ENCODE data around the gene LRP2.

The LRP2 gene

DNA sequence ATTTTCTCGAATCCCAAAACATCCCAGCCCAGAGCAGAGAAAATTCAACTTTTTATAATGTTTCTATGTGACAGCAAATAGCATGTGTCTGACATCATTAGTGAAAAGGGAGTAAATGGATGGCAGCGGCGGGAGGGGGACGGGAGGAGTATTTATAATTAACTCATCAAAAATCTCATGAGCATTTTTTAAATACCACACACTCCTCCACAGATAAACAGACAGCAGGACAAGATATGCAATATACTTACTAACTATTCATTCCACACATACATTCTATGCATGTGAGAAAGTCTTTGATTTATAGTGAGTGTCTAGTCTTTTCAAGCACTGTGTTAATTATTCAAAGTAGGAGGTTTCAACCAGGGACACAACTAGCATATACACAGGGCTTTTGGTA is 107.6 kb downstream of the LRP2 start:
- no peaks in the 10 kb centered on the region for H3K4me1 ChIP-seq (ENCODE audit: control insufficient read depth in 1 of 2, insufficient read depth in 2 of 2, low read length in 2 of 2)
- H3K36me3 ChIP-seq (ENCODE audit: control insufficient read depth in 1 of 2, insufficient read depth in 2 of 2, low read length in 2 of 2) = no peaks in the 10 kb centered on the region
- no peaks in the 10 kb centered on the region for H3K9me3 ChIP-seq (ENCODE audit: control insufficient read depth in 1 of 2, low read length in 2 of 2)
- no peak overlapping the region for H3K27ac ChIP-seq (ENCODE audit: low read depth, low read length)
- no peak overlapping the region for H3K4me3 ChIP-seq (ENCODE audit: low read depth in 1 of 2, low read length in 2 of 2)
- no peak overlapping the region for H3K9ac ChIP-seq (ENCODE audit: low read depth in 1 of 2, low read length in 2 of 2)
- peaks cover 0 to 5% of the 10 kb centered on the region in 2 donors for H3K27me3 ChIP-seq (ENCODE audit: control insufficient read depth in 1 of 2, insufficient read depth in 2 of 2, low read length in 2 of 2)

- Histone ChIP-seq H3K27me3 (ENCODE audit: control insufficient read depth in 1 of 2, insufficient read depth in 2 of 2, low read length in 2 of 2) (no peaks in the 10 kb centered on the region), H3K4me1 (ENCODE audit: control insufficient read depth in 1 of 2, insufficient read depth in 2 of 2, low read length in 2 of 2) (no peaks in the 10 kb centered on the region), H3K9me3 (ENCODE audit: control insufficient read depth in 1 of 2, low read length in 2 of 2) (no peaks in the 10 kb centered on the region), H3K27ac (ENCODE audit: low read depth, low read length) (no peak overlapping the region), H3K4me3 (ENCODE audit: low read depth in 1 of 2, low read length in 2 of 2) (no peak overlapping the region), H3K36me3 (ENCODE audit: control insufficient read depth in 1 of 2, insufficient read depth in 2 of 2, low read length in 2 of 2) (no peaks in the 10 kb centered on the region), H3K9ac (ENCODE audit: low read depth in 1 of 2, low read length in 2 of 2) (no peak overlapping the region)
Observed at GRCh38 chr2:169247211-169247610, 115.1 kb downstream of the LRP2 start.

GRCh38 chr2:169240405-169240804 is 121.9 kb downstream of the LRP2 start:
- H3K36me3 ChIP-seq (ENCODE audit: control insufficient read depth in 1 of 2, insufficient read depth in 2 of 2, low read length in 2 of 2) = no peaks in the 10 kb centered on the region
- H3K27me3 ChIP-seq (ENCODE audit: control insufficient read depth in 1 of 2, insufficient read depth in 2 of 2, low read length in 2 of 2) = peaks cover 0 to 4% of the 10 kb centered on the region in 2 donors
- H3K9ac ChIP-seq (ENCODE audit: low read depth in 1 of 2, low read length in 2 of 2) = no peak overlapping the region

DNA sequence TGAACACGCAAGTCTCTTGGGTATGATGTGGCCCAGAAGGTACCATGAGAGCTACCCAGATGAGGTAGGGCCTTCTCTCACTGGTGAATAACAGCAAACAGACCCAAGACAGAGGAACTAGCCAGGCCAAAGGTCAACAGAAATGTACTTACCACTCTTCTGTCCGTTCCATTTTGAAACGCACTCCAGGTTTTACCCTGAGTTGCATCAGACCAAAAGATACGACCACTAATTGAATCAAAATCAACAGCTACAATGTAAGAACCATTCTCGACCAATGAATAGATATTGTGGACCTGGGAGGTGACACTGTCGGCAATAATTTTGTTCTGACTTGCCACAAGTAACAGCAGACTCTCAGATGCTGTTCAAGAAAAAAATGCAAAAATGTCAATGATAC is 124.4 kb downstream of the LRP2 start:
- H3K27ac ChIP-seq (ENCODE audit: low read depth, low read length) = no peak overlapping the region
- no peak overlapping the region for H3K9ac ChIP-seq (ENCODE audit: low read depth in 1 of 2, low read length in 2 of 2)
- H3K4me1 ChIP-seq (ENCODE audit: control insufficient read depth in 1 of 2, insufficient read depth in 2 of 2, low read length in 2 of 2) = no peaks in the 10 kb centered on the region
- no peaks in the 10 kb centered on the region for H3K9me3 ChIP-seq (ENCODE audit: control insufficient read depth in 1 of 2, low read length in 2 of 2)
- H3K27me3 ChIP-seq (ENCODE audit: control insufficient read depth in 1 of 2, insufficient read depth in 2 of 2, low read length in 2 of 2) = peaks cover 0 to 4% of the 10 kb centered on the region in 2 donors
- H3K4me3 ChIP-seq (ENCODE audit: low read depth in 1 of 2, low read length in 2 of 2) = no peak overlapping the region
- H3K36me3 ChIP-seq (ENCODE audit: control insufficient read depth in 1 of 2, insufficient read depth in 2 of 2, low read length in 2 of 2) = no peaks in the 10 kb centered on the region

More at GRCh38 chr2:169240405-169240804, 121.9 kb downstream of the LRP2 start:
- Histone ChIP-seq H3K27ac (ENCODE audit: low read depth, low read length) (no peak overlapping the region), H3K4me3 (ENCODE audit: low read depth in 1 of 2, low read length in 2 of 2) (no peak overlapping the region), H3K4me1 (ENCODE audit: control insufficient read depth in 1 of 2, insufficient read depth in 2 of 2, low read length in 2 of 2) (no peaks in the 10 kb centered on the region), H3K9me3 (ENCODE audit: control insufficient read depth in 1 of 2, low read length in 2 of 2) (no peaks in the 10 kb centered on the region)

- H3K9me3 ChIP-seq (ENCODE audit: control insufficient read depth in 1 of 2, low read length in 2 of 2) = no peaks in the 10 kb centered on the region
- H3K4me3 ChIP-seq (ENCODE audit: low read depth in 1 of 2, low read length in 2 of 2) = no peak overlapping the region
- peaks cover 0 to 4% of the 10 kb centered on the region in 2 donors for H3K27me3 ChIP-seq (ENCODE audit: control insufficient read depth in 1 of 2, insufficient read depth in 2 of 2, low read length in 2 of 2)
- H3K9ac ChIP-seq (ENCODE audit: low read depth in 1 of 2, low read length in 2 of 2) = no peak overlapping the region
- no peaks in the 10 kb centered on the region for H3K4me1 ChIP-seq (ENCODE audit: control insufficient read depth in 1 of 2, insufficient read depth in 2 of 2, low read length in 2 of 2)
- no peaks in the 10 kb centered on the region for H3K36me3 ChIP-seq (ENCODE audit: control insufficient read depth in 1 of 2, insufficient read depth in 2 of 2, low read length in 2 of 2)
- H3K27ac ChIP-seq (ENCODE audit: low read depth, low read length) = no peak overlapping the region
Observed at GRCh38 chr2:169237286-169237685, 125.0 kb downstream of the LRP2 start.

- H3K36me3 ChIP-seq (ENCODE audit: control insufficient read depth in 1 of 2, insufficient read depth in 2 of 2, low read length in 2 of 2) = no peaks in the 10 kb centered on the region
- no peaks in the 10 kb centered on the region for H3K27me3 ChIP-seq (ENCODE audit: control insufficient read depth in 1 of 2, insufficient read depth in 2 of 2, low read length in 2 of 2)
- no peaks in the 10 kb centered on the region for H3K4me1 ChIP-seq (ENCODE audit: control insufficient read depth in 1 of 2, insufficient read depth in 2 of 2, low read length in 2 of 2)
- no peaks in the 10 kb centered on the region for H3K9me3 ChIP-seq (ENCODE audit: control insufficient read depth in 1 of 2, low read length in 2 of 2)
- H3K4me3 ChIP-seq (ENCODE audit: low read depth in 1 of 2, low read length in 2 of 2) = no peak overlapping the region
- no peak overlapping the region for H3K27ac ChIP-seq (ENCODE audit: low read depth, low read length)
- no peak overlapping the region for H3K9ac ChIP-seq (ENCODE audit: low read depth in 1 of 2, low read length in 2 of 2)
Observed at GRCh38 chr2:169232551-169233154, 129.7 kb downstream of the LRP2 start.

GRCh38 chr2:169230204-169230603 is 132.1 kb downstream of the LRP2 start:
- no peaks in the 10 kb centered on the region for H3K27me3 ChIP-seq (ENCODE audit: control insufficient read depth in 1 of 2, insufficient read depth in 2 of 2, low read length in 2 of 2)
- no peak overlapping the region for H3K9ac ChIP-seq (ENCODE audit: low read depth in 1 of 2, low read length in 2 of 2)
- H3K4me3 ChIP-seq (ENCODE audit: low read depth in 1 of 2, low read length in 2 of 2) = no peak overlapping the region
- no peaks in the 10 kb centered on the region for H3K4me1 ChIP-seq (ENCODE audit: control insufficient read depth in 1 of 2, insufficient read depth in 2 of 2, low read length in 2 of 2)
- H3K9me3 ChIP-seq (ENCODE audit: control insufficient read depth in 1 of 2, low read length in 2 of 2) = no peaks in the 10 kb centered on the region
- H3K36me3 ChIP-seq (ENCODE audit: control insufficient read depth in 1 of 2, insufficient read depth in 2 of 2, low read length in 2 of 2) = no peaks in the 10 kb centered on the region
- H3K27ac ChIP-seq (ENCODE audit: low read depth, low read length) = no peak overlapping the region

- Histone ChIP-seq H3K27ac (ENCODE audit: low read depth, low read length) (no peak overlapping the region), H3K36me3 (ENCODE audit: control insufficient read depth in 1 of 2, insufficient read depth in 2 of 2, low read length in 2 of 2) (no peaks in the 10 kb centered on the region), H3K9me3 (ENCODE audit: control insufficient read depth in 1 of 2, low read length in 2 of 2) (no peaks in the 10 kb centered on the region), H3K4me3 (ENCODE audit: low read depth in 1 of 2, low read length in 2 of 2) (no peak overlapping the region), H3K9ac (ENCODE audit: low read depth in 1 of 2, low read length in 2 of 2) (no peak overlapping the region), H3K27me3 (ENCODE audit: control insufficient read depth in 1 of 2, insufficient read depth in 2 of 2, low read length in 2 of 2) (no peaks in the 10 kb centered on the region), H3K4me1 (ENCODE audit: control insufficient read depth in 1 of 2, insufficient read depth in 2 of 2, low read length in 2 of 2) (no peaks in the 10 kb centered on the region)
Observed at GRCh38 chr2:169229590-169229989, 132.7 kb downstream of the LRP2 start.

DNA sequence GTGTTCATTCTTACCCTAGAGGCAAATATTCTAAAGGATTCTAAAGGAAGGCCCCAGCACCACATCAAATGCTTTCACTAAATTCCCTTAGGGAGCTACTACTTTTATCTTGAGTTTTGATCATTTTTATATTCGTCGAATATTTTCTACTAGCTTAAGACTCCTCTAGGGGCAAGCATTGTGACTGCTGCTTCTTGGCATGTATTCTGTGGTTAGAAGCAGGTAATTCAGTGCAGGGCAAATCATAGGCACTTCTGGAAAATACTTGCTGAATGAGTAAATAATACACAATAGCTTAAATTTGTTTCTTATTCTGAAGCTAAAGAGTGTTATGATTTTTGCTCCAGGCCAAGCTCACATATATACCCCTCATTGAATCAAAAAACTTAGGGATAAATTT is 136.4 kb downstream of the LRP2 start:
- Histone ChIP-seq H3K27ac (ENCODE audit: low read depth, low read length) (no peak overlapping the region), H3K36me3 (ENCODE audit: control insufficient read depth in 1 of 2, insufficient read depth in 2 of 2, low read length in 2 of 2) (no peaks in the 10 kb centered on the region), H3K4me1 (ENCODE audit: control insufficient read depth in 1 of 2, insufficient read depth in 2 of 2, low read length in 2 of 2) (no peaks in the 10 kb centered on the region), H3K9me3 (ENCODE audit: control insufficient read depth in 1 of 2, low read length in 2 of 2) (no peaks in the 10 kb centered on the region), H3K4me3 (ENCODE audit: low read depth in 1 of 2, low read length in 2 of 2) (no peak overlapping the region), H3K9ac (ENCODE audit: low read depth in 1 of 2, low read length in 2 of 2) (no peak overlapping the region), H3K27me3 (ENCODE audit: control insufficient read depth in 1 of 2, insufficient read depth in 2 of 2, low read length in 2 of 2) (no peaks in the 10 kb centered on the region)

DNA sequence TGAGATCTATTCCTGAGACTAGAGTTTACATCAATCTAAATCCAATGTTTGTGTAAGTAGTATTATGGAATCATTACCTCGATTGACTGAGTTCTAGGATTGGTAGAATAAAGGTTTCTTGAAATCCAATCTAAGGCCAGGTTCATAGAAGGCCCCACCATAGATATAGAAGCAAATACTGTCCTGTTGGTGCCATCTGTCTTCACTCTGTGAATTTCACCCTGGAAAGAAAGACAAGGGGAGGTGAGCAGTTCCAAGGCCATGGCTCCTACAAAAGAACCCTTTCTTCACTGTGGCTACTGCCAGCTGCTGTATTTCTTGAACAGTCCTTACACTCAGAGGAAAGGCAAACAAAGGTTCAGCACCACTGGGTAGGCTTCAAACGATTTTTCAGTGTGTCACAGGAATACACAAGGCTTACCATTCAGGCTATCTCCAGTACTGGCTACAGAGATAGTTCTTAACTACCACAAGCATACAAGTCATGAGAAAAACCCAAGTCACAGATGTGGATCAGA is 137.0 kb downstream of the LRP2 start:
- H3K9ac ChIP-seq (ENCODE audit: low read depth in 1 of 2, low read length in 2 of 2) = no peak overlapping the region
- H3K4me3 ChIP-seq (ENCODE audit: low read depth in 1 of 2, low read length in 2 of 2) = no peak overlapping the region
- no peaks in the 10 kb centered on the region for H3K4me1 ChIP-seq (ENCODE audit: control insufficient read depth in 1 of 2, insufficient read depth in 2 of 2, low read length in 2 of 2)
- no peaks in the 10 kb centered on the region for H3K27me3 ChIP-seq (ENCODE audit: control insufficient read depth in 1 of 2, insufficient read depth in 2 of 2, low read length in 2 of 2)
- no peaks in the 10 kb centered on the region for H3K36me3 ChIP-seq (ENCODE audit: control insufficient read depth in 1 of 2, insufficient read depth in 2 of 2, low read length in 2 of 2)
- H3K9me3 ChIP-seq (ENCODE audit: control insufficient read depth in 1 of 2, low read length in 2 of 2) = no peaks in the 10 kb centered on the region
- no peak overlapping the region for H3K27ac ChIP-seq (ENCODE audit: low read depth, low read length)
